ENCODE results near the gene TRPC4.
"Not testable (repeated sequence)": the region's sequence is repeated elsewhere in the genome, so short reads cannot be mapped to it uniquely, and the experiment has no call there.

TRPC4 gene

DNA sequence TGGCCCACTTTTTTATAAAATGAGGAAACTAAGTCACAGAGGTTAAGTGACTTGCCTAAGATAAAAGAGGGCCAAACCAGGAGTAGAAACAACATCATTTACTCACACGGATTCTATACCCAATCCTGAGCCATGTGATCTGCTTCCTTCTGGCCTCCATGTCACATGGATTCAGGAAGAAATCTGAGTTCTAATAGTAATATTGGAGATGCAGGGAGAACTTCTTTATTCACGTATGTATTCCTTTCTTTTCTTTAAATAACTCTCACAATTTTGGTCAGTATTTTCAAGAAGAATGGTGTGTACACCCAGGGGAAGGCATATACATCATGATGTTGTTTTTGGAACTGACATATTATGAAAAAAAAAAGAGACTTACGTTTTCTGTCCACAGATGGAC is 272.8 kb downstream of the TRPC4 start:
- no peak for DNase-seq

DNA sequence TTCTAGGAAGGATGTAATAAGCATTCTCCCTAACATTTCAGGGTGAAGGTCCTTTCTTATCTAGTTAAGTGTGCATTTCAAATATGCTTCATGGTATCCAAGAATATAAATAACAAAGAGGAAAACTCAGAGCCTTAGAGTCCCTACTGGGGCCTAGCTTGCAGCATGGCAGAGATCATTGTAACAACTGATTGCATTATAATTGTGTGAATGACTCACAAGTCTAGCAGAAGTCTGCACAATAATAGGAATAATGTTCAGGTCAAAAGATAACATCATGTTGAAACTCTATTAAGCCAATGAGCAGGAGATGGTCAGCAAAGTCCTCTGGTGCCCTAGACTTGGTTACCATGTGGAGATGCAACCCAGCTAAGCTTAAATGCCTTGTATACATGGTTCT is 274.4 kb downstream of the TRPC4 start:
- DNase-seq = no peak

GRCh38 chr13:37594550-37594949 is 275.0 kb downstream of the TRPC4 start:
- no peak for DNase-seq

DNA sequence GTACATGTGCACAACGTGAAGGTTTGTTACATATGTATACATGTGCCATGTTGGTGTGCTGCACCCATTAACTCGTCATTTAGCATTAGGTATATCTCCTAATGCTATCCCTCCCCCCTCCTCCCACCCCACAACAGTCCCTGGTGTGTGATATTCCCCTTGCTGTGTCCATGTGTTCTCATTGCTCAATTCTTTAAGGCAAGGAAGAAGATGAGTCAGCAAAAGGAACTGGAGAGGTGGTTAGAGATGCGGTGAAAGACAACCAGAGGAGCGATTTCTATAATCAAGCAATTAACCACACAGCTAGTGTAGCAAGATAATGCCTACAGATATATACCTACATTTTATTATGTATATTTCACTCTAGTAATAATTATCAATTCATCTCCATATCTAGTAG is 280.2 kb downstream of the TRPC4 start:
- DNase-seq = not testable (repeated sequence)

DNA sequence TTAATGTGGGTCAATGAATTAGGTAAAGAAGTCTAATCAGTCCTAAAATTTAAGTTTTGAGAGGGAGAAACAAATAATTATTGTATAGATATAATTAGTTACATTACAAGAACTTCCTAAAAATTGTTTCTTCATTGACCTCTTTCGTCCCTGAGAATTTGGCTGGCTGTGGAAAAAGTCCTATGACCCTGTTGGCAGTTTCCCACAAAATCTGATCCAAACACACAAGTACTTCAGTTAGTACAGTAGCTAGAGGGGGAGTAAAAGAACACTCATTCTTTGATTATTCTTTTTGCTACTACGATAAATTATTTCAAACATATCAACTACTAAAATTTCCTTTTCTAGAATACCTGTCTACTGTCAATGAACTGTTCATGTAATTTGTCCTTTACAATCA is 282.3 kb downstream of the TRPC4 start:
- DNase-seq = no peak
